Activated T-cell treated with anti-CD3 and anti-CD28 coated beads, Interleukin-2, amount 50 U/mL, for 24 hours (primary cell): ENCODE measurements around the gene EIF4EBP2.

Experiments used
- DNase-seq: peaks from one replicate; pipeline ENCODE4 v3.0.0-alpha.2; 2020
- H3K27ac Mint-ChIP-seq: 2 replicates; pipeline ENCODE4 v1.8.0; 2020; ENCODE audit warnings: mild to moderate bottlenecking, mixed read lengths
- H3K27me3 Mint-ChIP-seq: 2 replicates; pipeline ENCODE4 v1.8.0; 2020; ENCODE audit warnings: mixed read lengths
- H3K36me3 Mint-ChIP-seq: 2 replicates; pipeline ENCODE4 v1.8.0; 2020; ENCODE audit warnings: low read depth, mixed read lengths
- H3K4me1 Mint-ChIP-seq: 2 replicates; pipeline ENCODE4 v1.8.0; 2020; ENCODE audit warnings: low read depth, mixed read lengths
- H3K4me3 Mint-ChIP-seq: 2 replicates; pipeline ENCODE4 v1.8.0; 2020; ENCODE audit warnings: mild to moderate bottlenecking, moderate library complexity, mixed read lengths
- H3K9me3 Mint-ChIP-seq: 2 replicates; pipeline ENCODE4 v1.8.0; 2020; ENCODE audit warnings: mixed read lengths

Gene EIF4EBP2

GRCh38 chr10:70404036-70404786 lies at the start of gene EIF4EBP2:
TSS of gene EIF4EBP2 (plus strand) at chr10:70404145. CDS start at chr10:70404402, 257 bp downstream.
- no peaks in the 10 kb centered on the region for H3K9me3 Mint-ChIP-seq
- peaks cover 46% of the 10 kb centered on the region for H3K4me1 Mint-ChIP-seq

GRCh38 chr10:70354556-70354955 lies 49.4 kb upstream of the EIF4EBP2 start:
- DNase-seq: no peak
- no peaks in the 10 kb centered on the region for H3K27me3 Mint-ChIP-seq
- no peak overlapping the region for H3K27ac Mint-ChIP-seq
- H3K4me3 Mint-ChIP-seq: no peak overlapping the region
- peaks cover 28% of the 10 kb centered on the region for H3K4me1 Mint-ChIP-seq
- no peaks in the 10 kb centered on the region for H3K9me3 Mint-ChIP-seq
- H3K36me3 Mint-ChIP-seq: no peaks in the 10 kb centered on the region

More at GRCh38 chr10:70404036-70404786, at the start of gene EIF4EBP2:
- DNase-seq: peak; percentile 100
- peaks cover 32% of the 10 kb centered on the region for H3K36me3 Mint-ChIP-seq
- peak within 1 kb of the TSS; percentile 90 for H3K27ac Mint-ChIP-seq
- no peaks in the 10 kb centered on the region for H3K27me3 Mint-ChIP-seq
- peak within 1 kb of the TSS; percentile 90 for H3K4me3 Mint-ChIP-seq

GRCh38 chr10:70355051-70356021 lies 48.6 kb upstream of the EIF4EBP2 start:
- DNase-seq: peak; percentile 37
- Mint-ChIP-seq H3K9me3 (no peaks in the 10 kb centered on the region), H3K36me3 (no peaks in the 10 kb centered on the region), H3K27me3 (no peaks in the 10 kb centered on the region), H3K4me3 (peak overlapping the region; percentile 67), H3K27ac (peak overlapping the region; percentile 85), H3K4me1 (peaks cover 28% of the 10 kb centered on the region)

- H3K36me3 Mint-ChIP-seq: no peaks in the 10 kb centered on the region
These were observed 46.4 kb upstream of the EIF4EBP2 start for GRCh38 chr10:70357565-70357964.

GRCh38 chr10:70358446-70358845 lies 45.5 kb upstream of the EIF4EBP2 start:
- no peak overlapping the region for H3K4me3 Mint-ChIP-seq
- H3K36me3 Mint-ChIP-seq: no peaks in the 10 kb centered on the region
- no peaks in the 10 kb centered on the region for H3K27me3 Mint-ChIP-seq
- peaks cover 26% of the 10 kb centered on the region for H3K4me1 Mint-ChIP-seq
- H3K9me3 Mint-ChIP-seq: no peaks in the 10 kb centered on the region
- DNase-seq: no peak
- H3K27ac Mint-ChIP-seq: no peak overlapping the region

More at GRCh38 chr10:70357565-70357964, 46.4 kb upstream of the EIF4EBP2 start:
- Mint-ChIP-seq H3K27me3 (no peaks in the 10 kb centered on the region), H3K4me1 (peaks cover 28% of the 10 kb centered on the region), H3K4me3 (no peak overlapping the region), H3K9me3 (no peaks in the 10 kb centered on the region), H3K27ac (no peak overlapping the region)
- DNase-seq: no peak

GRCh38 chr10:70359017-70359550 lies 44.9 kb upstream of the EIF4EBP2 start:
- Mint-ChIP-seq H3K36me3 (no peaks in the 10 kb centered on the region), H3K27me3 (no peaks in the 10 kb centered on the region), H3K4me3 (no peak overlapping the region), H3K4me1 (peaks cover 28% of the 10 kb centered on the region), H3K9me3 (no peaks in the 10 kb centered on the region), H3K27ac (no peak overlapping the region)
- DNase-seq: no peak

GRCh38 chr10:70360215-70360614 lies 43.7 kb upstream of the EIF4EBP2 start:
- Mint-ChIP-seq H3K27ac (no peak overlapping the region), H3K36me3 (no peaks in the 10 kb centered on the region), H3K4me1 (peaks cover 28% of the 10 kb centered on the region), H3K27me3 (no peaks in the 10 kb centered on the region), H3K9me3 (no peaks in the 10 kb centered on the region), H3K4me3 (no peak overlapping the region)
- DNase-seq: no peak

GRCh38 chr10:70362328-70362727 lies 41.6 kb upstream of the EIF4EBP2 start:
- Mint-ChIP-seq H3K27me3 (no peaks in the 10 kb centered on the region), H3K4me3 (no peak overlapping the region), H3K36me3 (no peaks in the 10 kb centered on the region), H3K4me1 (peaks cover 14% of the 10 kb centered on the region), H3K9me3 (no peaks in the 10 kb centered on the region), H3K27ac (no peak overlapping the region)
- DNase-seq: no peak

- H3K9me3 Mint-ChIP-seq: no peaks in the 10 kb centered on the region
- no peak overlapping the region for H3K4me3 Mint-ChIP-seq
- DNase-seq: no peak
- H3K4me1 Mint-ChIP-seq: peaks cover 10% of the 10 kb centered on the region
- H3K27ac Mint-ChIP-seq: no peak overlapping the region
- no peaks in the 10 kb centered on the region for H3K36me3 Mint-ChIP-seq
- H3K27me3 Mint-ChIP-seq: no peaks in the 10 kb centered on the region
These were observed 40.7 kb upstream of the EIF4EBP2 start for GRCh38 chr10:70363292-70363691.

GRCh38 chr10:70363971-70364771 lies 39.8 kb upstream of the EIF4EBP2 start:
- H3K9me3 Mint-ChIP-seq: no peaks in the 10 kb centered on the region
- no peaks in the 10 kb centered on the region for H3K27me3 Mint-ChIP-seq
- H3K4me1 Mint-ChIP-seq: peaks cover 10% of the 10 kb centered on the region
- peak; percentile 87 for DNase-seq
- H3K27ac Mint-ChIP-seq: peak overlapping the region; percentile 26
- no peak overlapping the region for H3K4me3 Mint-ChIP-seq
- no peaks in the 10 kb centered on the region for H3K36me3 Mint-ChIP-seq

- no peak overlapping the region for H3K27ac Mint-ChIP-seq
- no peaks in the 10 kb centered on the region for H3K27me3 Mint-ChIP-seq
- DNase-seq: no peak
- H3K36me3 Mint-ChIP-seq: no peaks in the 10 kb centered on the region
- no peak overlapping the region for H3K4me3 Mint-ChIP-seq
- no peaks in the 10 kb centered on the region for H3K9me3 Mint-ChIP-seq
- peaks cover 10% of the 10 kb centered on the region for H3K4me1 Mint-ChIP-seq
These were observed 39.2 kb upstream of the EIF4EBP2 start for GRCh38 chr10:70364772-70365091.

GRCh38 chr10:70367195-70367796 lies 36.6 kb upstream of the EIF4EBP2 start:
- Mint-ChIP-seq H3K27me3 (no peaks in the 10 kb centered on the region), H3K9me3 (no peaks in the 10 kb centered on the region), H3K36me3 (peaks cover 2% of the 10 kb centered on the region), H3K27ac (no peak overlapping the region), H3K4me1 (peaks cover 10% of the 10 kb centered on the region), H3K4me3 (no peak overlapping the region)
- no peak for DNase-seq

- Mint-ChIP-seq H3K27me3 (no peaks in the 10 kb centered on the region), H3K4me1 (peaks cover 9% of the 10 kb centered on the region), H3K36me3 (peaks cover 2% of the 10 kb centered on the region), H3K27ac (no peak overlapping the region), H3K4me3 (no peak overlapping the region), H3K9me3 (no peaks in the 10 kb centered on the region)
- no peak for DNase-seq
These were observed 35.0 kb upstream of the EIF4EBP2 start for GRCh38 chr10:70368774-70369482.
